ENCODE measurements around the gene RTP5.

Gene RTP5

GRCh38 chr2:241844066-241844728 lies 25.3 kb upstream of the RTP5 start:
- DNase-seq = peak; percentile 80

- no peak for DNase-seq
Measured at GRCh38 chr2:241844831-241845578, 24.5 kb upstream of the RTP5 start.

GRCh38 chr2:241846406-241846805 lies 23.1 kb upstream of the RTP5 start:
- DNase-seq = no peak

GRCh38 chr2:241848761-241849615 lies 20.5 kb upstream of the RTP5 start:
- DNase-seq = no peak

DNA sequence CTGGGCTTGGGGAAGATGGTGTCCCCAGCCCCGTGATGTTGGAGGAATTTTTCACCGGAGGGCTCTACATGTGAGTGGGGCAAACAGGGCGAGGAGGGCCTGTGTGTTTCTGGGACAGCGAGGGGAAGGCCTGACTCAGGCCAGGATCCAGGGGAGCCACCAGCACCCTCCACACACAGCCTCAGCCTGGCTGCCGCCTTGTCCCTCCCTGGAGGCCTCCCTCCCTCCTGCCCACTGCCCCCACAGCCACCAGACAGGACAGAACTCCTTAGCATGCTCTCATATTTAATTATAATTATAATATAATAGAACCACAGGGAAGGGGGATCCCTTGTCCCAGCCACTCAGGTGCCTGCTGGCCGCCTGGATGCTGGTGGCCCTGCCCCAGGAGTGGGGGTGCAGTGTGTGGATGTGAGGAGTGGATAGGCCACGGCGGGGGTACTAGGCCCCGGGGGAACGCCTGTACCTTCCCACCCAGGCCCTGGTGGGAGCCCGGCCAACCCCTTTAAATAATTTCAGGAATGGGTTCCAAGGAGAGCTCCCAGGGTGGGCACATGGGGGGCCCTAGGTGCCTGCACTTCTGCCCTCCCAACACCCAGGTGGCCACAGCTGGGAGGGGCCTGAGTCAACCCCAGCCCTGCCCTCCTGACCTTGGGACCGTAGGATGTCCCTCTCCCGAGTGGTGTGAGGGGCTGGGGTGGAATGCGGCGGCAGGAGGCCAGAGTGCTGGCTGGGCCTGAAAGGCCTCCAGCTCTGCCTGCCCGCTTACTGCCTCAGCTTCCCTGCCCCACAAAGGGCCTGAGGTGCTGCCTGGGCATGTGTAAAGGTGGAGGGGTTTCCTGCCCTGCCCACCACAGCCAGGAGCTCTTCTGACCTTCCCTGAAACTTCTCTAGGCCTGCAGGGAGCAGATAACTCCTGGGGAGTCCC lies 19.6 kb upstream of the RTP5 start:
- no peak for DNase-seq

DNA sequence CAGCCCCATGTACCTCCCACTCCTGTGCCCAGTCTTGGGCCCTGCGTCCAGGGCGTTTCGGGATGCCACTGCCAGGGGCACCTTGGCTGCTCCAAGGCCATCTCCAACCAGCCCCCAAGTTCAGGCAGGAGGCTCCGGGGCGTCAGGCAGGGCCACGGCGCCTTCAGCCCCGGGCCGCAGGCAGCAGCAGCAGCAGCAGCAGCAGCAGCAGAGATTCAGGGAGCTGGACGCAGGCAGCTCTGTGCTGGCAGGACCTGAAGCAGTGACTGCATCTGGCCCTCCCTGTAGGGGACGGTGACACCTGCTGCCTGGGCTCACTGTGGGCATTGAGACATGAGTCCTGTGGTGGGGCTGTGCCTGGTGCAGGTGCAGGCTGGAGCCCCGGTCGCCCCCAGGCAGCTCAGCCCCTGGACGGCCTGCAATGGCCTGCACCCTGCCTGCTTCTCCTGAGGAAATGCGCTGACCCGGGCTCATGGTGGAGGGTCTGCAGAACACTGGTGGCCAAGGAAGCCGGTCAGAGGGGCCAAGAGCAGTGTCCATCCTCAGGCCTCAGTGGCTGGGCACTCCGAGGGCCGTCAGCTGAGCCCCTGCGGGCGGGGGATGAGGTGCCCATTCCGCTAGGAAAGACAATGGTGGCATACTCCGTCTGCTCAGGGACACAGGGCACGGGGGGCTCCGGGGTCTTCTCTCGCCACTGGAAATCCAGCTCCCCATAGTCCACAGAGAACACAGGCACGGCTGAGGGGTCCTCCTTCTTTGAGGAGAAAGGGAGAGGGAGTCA lies 18.8 kb upstream of the RTP5 start:
- no peak for DNase-seq

- no peak for DNase-seq
Measured at GRCh38 chr2:241851325-241852115, 18.0 kb upstream of the RTP5 start.

DNA sequence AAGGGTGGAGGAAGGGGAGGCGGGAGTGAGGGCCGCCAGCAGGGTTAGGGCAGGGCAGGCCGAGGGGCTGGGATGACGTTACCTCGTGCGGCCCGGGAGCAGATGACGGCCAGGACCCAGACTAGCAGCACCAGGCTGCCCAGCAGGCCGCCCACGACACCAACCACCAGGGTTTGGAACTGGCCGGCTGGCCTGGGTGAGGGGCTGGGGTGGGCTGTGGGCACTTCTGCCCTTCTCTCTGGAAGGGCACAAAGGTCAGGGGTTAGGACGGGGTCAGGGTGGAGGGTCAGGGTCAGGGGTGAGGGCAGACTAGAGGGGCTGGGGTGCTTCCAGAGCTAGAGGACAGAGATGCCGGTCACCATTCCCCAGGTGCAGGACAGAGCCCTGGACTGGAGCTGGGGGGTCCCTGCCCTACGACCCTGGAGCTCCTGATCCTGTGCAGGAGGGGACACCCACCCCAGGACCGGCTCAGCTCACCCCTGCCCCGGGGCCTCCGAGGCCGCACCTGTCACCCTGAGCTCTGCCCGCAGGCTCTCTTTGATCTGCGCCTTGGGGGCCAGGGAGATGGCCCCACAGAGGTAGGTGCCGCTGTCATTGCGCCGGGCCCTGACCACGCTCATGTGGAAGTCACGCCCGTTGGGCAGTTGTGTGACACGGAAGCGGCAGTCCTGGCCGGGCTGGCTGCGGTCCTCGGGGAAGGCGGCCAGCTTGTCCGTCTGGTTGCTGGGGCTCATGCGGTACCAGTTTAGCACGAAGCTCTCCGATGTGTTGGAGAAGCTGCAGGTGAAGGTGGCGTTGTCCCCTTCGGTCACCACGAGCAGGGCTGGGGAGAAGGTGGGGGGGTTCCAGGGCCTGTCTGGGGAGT lies 17.2 kb upstream of the RTP5 start:
- no peak for DNase-seq

- no peak for DNase-seq
Measured at GRCh38 chr2:241852981-241853631, 16.4 kb upstream of the RTP5 start.

- no peak for DNase-seq
Measured at GRCh38 chr2:241853651-241854341, 15.7 kb upstream of the RTP5 start.

GRCh38 chr2:241854342-241855244 lies 14.9 kb upstream of the RTP5 start:
- DNase-seq = no peak

- DNase-seq = no peak
Measured at GRCh38 chr2:241855245-241855887, 14.2 kb upstream of the RTP5 start.

DNA sequence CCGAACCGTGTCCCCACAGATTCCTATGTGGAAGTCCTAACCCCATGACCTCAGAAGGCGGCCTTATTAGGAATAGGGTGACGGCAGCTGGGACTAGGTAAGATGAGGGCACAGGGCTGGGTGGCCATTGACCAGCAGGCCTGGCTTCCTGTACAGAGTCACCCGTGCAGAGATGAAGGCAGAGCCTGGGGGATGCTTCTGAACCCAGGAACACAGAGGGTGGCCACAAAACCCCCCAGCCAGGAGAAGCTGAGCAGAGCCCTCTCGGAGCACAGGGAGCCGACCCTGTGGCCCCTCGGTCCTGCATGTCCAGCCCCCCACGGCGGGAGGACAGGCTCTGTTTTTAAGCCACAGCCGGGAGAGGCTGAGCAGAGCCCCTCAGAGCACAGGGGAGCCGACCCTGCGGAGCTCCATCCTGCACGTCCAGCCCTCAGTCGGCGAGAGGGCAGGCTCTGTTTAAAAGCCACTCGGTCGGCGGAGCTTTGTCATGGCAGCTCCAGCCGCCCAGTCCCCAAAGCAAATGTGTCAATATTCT lies 13.6 kb upstream of the RTP5 start:
- DNase-seq = no peak

DNA sequence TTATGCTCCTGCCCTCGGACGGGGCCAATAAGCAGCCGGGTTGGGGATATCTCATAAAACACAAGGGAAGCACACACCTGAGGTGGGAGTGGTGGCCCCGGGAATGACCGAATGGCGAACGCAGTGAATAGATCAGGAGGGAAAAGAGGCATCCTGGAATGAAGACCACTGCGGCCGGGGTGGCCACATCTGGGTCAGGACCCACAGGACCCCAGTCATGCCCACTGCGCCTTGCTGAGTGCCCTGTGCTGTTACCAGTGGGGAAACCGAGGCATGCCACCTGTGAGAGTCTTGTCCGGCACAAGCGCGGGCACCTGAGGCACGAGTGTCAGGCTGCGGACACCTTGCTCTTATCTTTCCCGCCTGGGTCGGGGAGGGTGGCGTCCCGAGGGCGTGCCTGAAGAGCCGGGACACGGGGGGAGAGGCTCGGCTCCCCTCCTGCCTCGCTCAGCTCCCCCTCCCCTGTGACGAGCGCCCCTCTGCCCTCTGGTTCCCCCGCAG lies 12.4 kb upstream of the RTP5 start:
- no peak for DNase-seq

DNA sequence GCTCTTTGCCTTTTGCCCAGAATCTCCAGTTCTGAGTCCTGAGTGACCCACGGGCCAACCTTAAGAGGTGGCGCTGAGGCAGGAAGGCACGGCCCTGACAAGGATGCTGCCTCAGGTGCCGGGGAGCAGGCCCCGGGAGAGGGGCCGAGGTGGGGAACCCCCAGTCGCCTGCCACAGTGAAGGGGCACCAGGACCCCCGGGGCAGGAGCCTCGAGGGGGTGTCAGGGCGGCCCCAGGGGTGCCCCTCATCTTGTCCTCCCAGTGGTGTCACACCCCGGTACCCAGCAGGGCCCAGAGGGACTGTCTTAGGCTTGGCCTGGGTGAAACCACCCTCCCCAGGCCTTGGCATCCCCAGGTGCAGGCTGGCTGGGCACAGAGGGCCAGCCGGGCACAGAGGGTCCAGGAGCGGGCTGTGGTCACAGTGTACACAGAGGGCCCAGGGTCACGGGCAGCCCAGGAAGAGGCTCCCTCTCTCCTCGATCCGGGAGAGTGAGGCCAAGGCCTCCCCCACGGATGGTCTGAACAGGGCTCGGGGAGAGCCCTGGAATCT lies 11.9 kb upstream of the RTP5 start:
- no peak for DNase-seq

Measured in activated gamma-delta T cell (primary cell).